HG03520 (cell line): ENCODE data around the gene IL15.
"Not testable (repeated sequence)": the region's sequence is repeated elsewhere in the genome, so short reads cannot be mapped to it uniquely, and the experiment has no call there.

Source experiments
- ATAC-seq: cut with Tn5 transposase; IDR thresholded peaks from one replicate; pipeline ENCODE4 v1.9.1; 2021; ENCODE audit warnings: mild to moderate bottlenecking, moderate library complexity; ENCODE audit not compliant: unreplicated experiment

IL15 gene

GRCh38 chr4:141645611-141646340, 9.4 kb downstream of the IL15 start:
- ATAC-seq = no peak

GRCh38 chr4:141646969-141647368, 10.6 kb downstream of the IL15 start:
- no peak for ATAC-seq

GRCh38 chr4:141647966-141648365, 11.6 kb downstream of the IL15 start:
- ATAC-seq = no peak

GRCh38 chr4:141652161-141652778, 15.9 kb downstream of the IL15 start:
- no peak for ATAC-seq

GRCh38 chr4:141654098-141654497, 17.7 kb downstream of the IL15 start:
- ATAC-seq = no peak

- no peak for ATAC-seq
These were observed 19.6 kb downstream of the IL15 start for GRCh38 chr4:141656031-141656430.

GRCh38 chr4:141657550-141658250, 21.3 kb downstream of the IL15 start:
- ATAC-seq = peak; percentile 20

GRCh38 chr4:141658309-141658708, 21.9 kb downstream of the IL15 start:
- peak; percentile 64 for ATAC-seq

- no peak for ATAC-seq
These were observed 23.2 kb downstream of the IL15 start for GRCh38 chr4:141659539-141659938.

- ATAC-seq = no peak
These were observed 24.5 kb downstream of the IL15 start for GRCh38 chr4:141660880-141661279.

- ATAC-seq = no peak
These were observed 32.0 kb downstream of the IL15 start for GRCh38 chr4:141668200-141668910.

- ATAC-seq = no peak
These were observed 33.1 kb downstream of the IL15 start for GRCh38 chr4:141669501-141669900.

GRCh38 chr4:141675384-141675783, 39.0 kb downstream of the IL15 start:
- no peak for ATAC-seq

GRCh38 chr4:141676087-141676670, 39.8 kb downstream of the IL15 start:
- ATAC-seq = no peak

- no peak for ATAC-seq
These were observed 43.7 kb downstream of the IL15 start for GRCh38 chr4:141680060-141680459.

- no peak for ATAC-seq
These were observed 48.4 kb downstream of the IL15 start for GRCh38 chr4:141684785-141685184.

GRCh38 chr4:141686146-141686775, 49.9 kb downstream of the IL15 start:
- ATAC-seq = no peak

GRCh38 chr4:141686879-141687278, 50.5 kb downstream of the IL15 start:
- ATAC-seq = no peak

- not testable (repeated sequence) for ATAC-seq
These were observed 53.4 kb downstream of the IL15 start for GRCh38 chr4:141689726-141690296.

- ATAC-seq = not testable (repeated sequence)
These were observed 54.9 kb downstream of the IL15 start for GRCh38 chr4:141691247-141691646.
